Activated CD8-positive, alpha-beta memory T cell treated with anti-CD3 and anti-CD28 coated beads, Interleukin-2, amount 10 ng/mL, durations not matched to agents 7 days and 5 days (primary cell): ENCODE results near the gene FCHSD2. TPM values are rescaled to one million over a fixed set of nuclear protein-coding genes. Genes with fewer than 3 reads are reported as not detected.
"Not testable (repeated sequence)": the region's sequence is repeated elsewhere in the genome, so short reads cannot be mapped to it uniquely, and the experiment has no call there.

Source experiments
- ATAC-seq: fragments of 150-1000 bp; cut with Tn5 transposase; one replicate; pipeline ENCODE4 v1.10.0; 2021; ENCODE audit warnings: moderate library complexity
- CTCF ChIA-PET: fragments of 350-600 bp; sonication (Branson Sonifier 250); formaldehyde crosslinking; loops from one replicate; lab custom pipeline; 2021; ENCODE audit warnings: antibody characterized with exemption; lab: Charles Lee
- DNase-seq: peaks from one replicate; pipeline ENCODE4 v3.0.0-alpha.2; 2020
- H3K27ac Mint-ChIP-seq: one replicate; pipeline ENCODE4 v1.8.0; 2021; ENCODE audit warnings: mild to moderate bottlenecking, mixed read lengths
- H3K27me3 Mint-ChIP-seq: one replicate; pipeline ENCODE4 v1.8.0; 2021; ENCODE audit warnings: mixed read lengths
- H3K36me3 Mint-ChIP-seq: one replicate; pipeline ENCODE4 v1.8.0; 2021; ENCODE audit warnings: mild to moderate bottlenecking, mixed read lengths
- H3K4me1 Mint-ChIP-seq: one replicate; pipeline ENCODE4 v1.8.0; 2021; ENCODE audit warnings: mixed read lengths
- H3K4me3 Mint-ChIP-seq: one replicate; pipeline ENCODE4 v1.8.0; 2021; ENCODE audit warnings: mild to moderate bottlenecking, moderate library complexity, mixed read lengths
- H3K9me3 Mint-ChIP-seq: one replicate; pipeline ENCODE4 v1.8.0; 2022; ENCODE audit warnings: low read depth, mixed read lengths
- total RNA-seq, 2 experiments: library from RNA; stranded (reverse); gene quantifications; one replicate each; pipeline ENCODE4 v1.2.3, GENCODE V29; 2021

The FCHSD2 gene
- total RNA-seq, 2 experiments from 2014 or later = 42.1 to 71.0 TPM

DNA sequence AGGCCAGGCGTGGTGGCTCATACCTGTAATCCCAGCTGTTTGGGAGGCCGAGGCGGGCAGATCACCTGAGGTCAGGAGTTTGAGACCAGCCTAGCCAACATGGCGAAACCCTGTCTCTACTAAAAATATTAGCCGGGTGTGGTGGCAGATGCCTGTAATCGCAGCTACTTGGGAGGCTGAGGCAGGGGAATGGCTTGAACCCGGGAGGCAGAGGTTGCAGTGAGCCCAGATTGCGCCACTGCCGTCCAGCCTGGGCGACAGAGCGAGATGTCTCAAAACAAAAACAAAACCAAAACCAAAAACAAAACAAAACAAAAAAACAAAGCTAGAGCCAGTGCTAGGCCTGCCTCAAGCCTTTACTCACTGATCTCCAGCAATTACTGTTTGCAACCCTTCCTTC is 314.5 kb downstream of the FCHSD2 start:
- peaks cover 24% of the 10 kb centered on the region for H3K36me3 Mint-ChIP-seq
- peak; percentile 76 for ATAC-seq
- H3K4me1 Mint-ChIP-seq = peaks cover 22% of the 10 kb centered on the region
- not testable (repeated sequence) for DNase-seq, H3K27me3 Mint-ChIP-seq, H3K9me3 Mint-ChIP-seq
- CTCF ChIA-PET = interaction anchor here (0.9 to 2.3 kb wide), 11 partner anchors 8 to 358 kb away, joined by 3 to 20 read pairs (median 4); partner anchors contain the start of gene STARD10
- peak overlapping the region; percentile 21 for H3K4me3 Mint-ChIP-seq
- peak overlapping the region; percentile 89 for H3K27ac Mint-ChIP-seq

DNA sequence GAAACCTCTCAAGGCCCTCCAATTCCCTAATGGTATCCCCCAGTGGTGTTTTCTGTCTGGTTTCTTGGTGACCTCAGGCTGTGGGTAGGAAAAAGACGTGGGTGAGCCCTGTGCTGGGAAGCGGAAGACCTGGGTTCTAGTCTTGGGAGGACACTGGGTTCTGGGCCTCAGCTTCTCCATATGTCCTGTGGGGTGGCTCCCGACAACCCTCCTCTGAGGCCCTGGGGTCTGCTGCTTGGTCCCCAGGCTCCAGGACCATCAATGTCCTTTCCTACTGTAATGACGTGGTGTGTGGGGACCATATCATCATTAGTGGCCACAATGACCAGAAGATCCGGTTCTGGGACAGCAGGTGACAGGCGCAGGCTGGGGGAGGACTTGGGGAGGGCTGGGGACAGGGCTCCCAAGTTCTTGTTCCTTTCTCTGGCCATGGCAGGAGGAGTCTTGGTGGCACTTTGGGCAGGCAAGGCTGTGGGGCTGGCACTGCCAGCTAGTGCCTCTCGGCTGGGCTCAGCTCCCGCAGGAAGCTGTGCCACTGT is 315.1 kb downstream of the FCHSD2 start:
- Mint-ChIP-seq H3K9me3 (no peaks in the 10 kb centered on the region), H3K4me1 (peaks cover 23% of the 10 kb centered on the region), H3K27me3 (no peaks in the 10 kb centered on the region), H3K36me3 (peaks cover 24% of the 10 kb centered on the region), H3K4me3 (no peak overlapping the region), H3K27ac (peak overlapping the region; percentile 89)
- ATAC-seq (no peak), DNase-seq (no peak)
- CTCF ChIA-PET = interaction anchor here (0.9 to 1.7 kb wide), 5 partner anchors 8 to 349 kb away, joined by 3 to 7 read pairs (median 4); no protein-coding TSS in a partner anchor

DNA sequence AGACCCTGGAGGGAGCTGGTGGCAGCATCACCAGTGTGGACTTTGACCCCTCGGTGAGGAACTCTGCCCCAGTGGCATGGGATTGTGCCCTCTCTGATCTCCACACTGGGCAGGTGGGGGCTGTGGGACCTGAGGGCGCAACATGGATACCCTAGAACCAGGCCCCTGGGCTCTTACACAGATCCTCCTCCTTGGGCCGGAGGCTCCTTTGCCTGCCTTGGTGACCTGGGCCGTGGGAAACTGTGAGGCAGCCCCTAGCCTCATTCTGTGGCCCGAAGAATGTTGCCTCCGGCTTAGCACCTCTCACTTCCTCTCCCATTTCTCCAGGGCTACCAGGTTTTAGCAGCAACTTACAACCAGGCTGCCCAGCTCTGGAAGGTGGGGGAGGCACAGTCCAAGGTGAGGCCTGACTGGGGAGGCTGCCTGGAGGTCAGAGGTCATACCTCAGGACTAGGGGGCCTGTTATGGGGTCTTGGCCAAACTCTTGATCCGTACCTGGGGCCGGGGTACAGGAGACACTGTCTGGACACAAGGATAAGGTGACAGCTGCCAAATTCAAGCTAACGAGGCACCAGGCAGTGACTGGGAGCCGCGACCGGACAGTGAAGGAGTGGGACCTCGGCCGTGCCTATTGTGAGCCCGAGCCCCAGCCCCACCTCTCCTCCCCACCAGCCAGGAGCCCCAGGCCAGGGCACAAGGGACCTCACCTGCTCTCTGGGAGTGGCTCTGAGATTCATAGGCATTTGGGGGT is 315.8 kb downstream of the FCHSD2 start:
- ATAC-seq = no peak

DNA sequence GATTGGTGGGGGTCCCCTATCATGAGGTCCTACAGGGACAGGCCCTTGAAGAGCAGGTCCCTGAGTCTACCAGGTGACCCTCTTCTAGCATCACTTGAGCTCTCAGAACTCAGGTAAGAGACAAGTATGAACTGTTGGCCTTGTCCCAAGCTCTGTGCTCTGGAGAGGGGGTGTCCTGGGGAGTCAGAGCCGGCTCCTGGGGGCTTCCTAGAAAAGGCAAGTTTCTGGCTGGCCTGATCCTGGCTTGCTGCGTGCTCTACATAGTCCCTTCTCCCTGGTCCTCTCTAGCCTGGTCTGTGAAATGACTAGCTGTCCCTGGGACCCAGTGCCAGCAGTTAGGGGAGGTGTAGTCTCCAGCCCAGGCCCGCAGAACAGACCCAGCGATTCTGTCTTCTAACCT is 316.5 kb downstream of the FCHSD2 start:
- ATAC-seq = no peak
- H3K4me3 Mint-ChIP-seq = no peak overlapping the region
- H3K27ac Mint-ChIP-seq = no peak overlapping the region
- DNase-seq = no peak
- H3K9me3 Mint-ChIP-seq = no peaks in the 10 kb centered on the region
- no peaks in the 10 kb centered on the region for H3K27me3 Mint-ChIP-seq
- H3K4me1 Mint-ChIP-seq = peaks cover 27% of the 10 kb centered on the region
- peaks cover 29% of the 10 kb centered on the region for H3K36me3 Mint-ChIP-seq
- CTCF ChIA-PET = interaction anchor here (1.0 kb wide), 1 partner anchor 352 kb away, joined by 3 read pairs; no protein-coding TSS in a partner anchor

More for the DNA sequence above, 315.8 kb downstream of the FCHSD2 start:
- H3K9me3 Mint-ChIP-seq = no peaks in the 10 kb centered on the region
- DNase-seq = no peak
- no peaks in the 10 kb centered on the region for H3K27me3 Mint-ChIP-seq
- H3K4me3 Mint-ChIP-seq = no peak overlapping the region
- no peak overlapping the region for H3K27ac Mint-ChIP-seq
- H3K36me3 Mint-ChIP-seq = peaks cover 24% of the 10 kb centered on the region
- H3K4me1 Mint-ChIP-seq = peaks cover 23% of the 10 kb centered on the region
- CTCF ChIA-PET = interaction anchor here (1.0 kb wide), 1 partner anchor 351 kb away, joined by 3 read pairs; no protein-coding TSS in a partner anchor

DNA sequence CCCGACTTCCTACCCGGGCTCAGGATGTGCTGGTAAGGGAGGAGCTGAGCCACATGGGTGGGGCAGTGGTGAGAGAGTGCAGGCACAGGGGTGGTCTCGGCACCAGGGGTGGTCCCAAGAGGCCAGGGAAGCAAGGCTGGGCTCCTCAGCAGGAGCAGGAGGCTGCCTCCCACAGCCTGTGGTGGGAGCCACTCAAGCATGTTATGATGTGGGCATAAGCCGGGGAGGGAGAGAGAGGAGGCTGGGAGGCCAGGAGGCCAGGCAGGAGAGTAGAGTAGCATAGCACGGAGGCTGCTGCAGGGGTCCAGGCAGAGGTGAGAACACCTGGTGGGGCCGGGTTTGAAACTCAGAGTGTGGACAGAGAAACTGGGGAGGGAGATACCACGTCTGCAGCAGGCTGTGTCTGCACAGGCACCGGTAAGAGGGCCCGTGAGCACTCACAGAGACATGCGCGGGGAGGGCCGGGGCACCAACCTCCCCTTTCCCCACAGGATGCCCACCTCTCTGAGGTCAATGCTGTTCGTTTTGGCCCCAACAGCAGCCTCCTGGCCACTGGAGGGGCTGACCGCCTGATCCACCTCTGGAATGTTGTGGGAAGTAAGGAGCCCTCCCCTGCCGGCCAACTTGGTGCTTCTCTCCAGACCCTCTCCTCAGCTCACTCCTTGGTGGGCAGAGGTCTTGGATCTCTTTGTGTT is 317.2 kb downstream of the FCHSD2 start:
- CTCF ChIA-PET = interaction anchor here (0.8 kb wide), 1 partner anchor 9 kb away, joined by 3 read pairs; no protein-coding TSS in a partner anchor
- H3K4me3 Mint-ChIP-seq = no peak overlapping the region
- H3K27me3 Mint-ChIP-seq = no peaks in the 10 kb centered on the region
- H3K36me3 Mint-ChIP-seq = peaks cover 33% of the 10 kb centered on the region
- no peak overlapping the region for H3K27ac Mint-ChIP-seq
- DNase-seq = no peak
- H3K9me3 Mint-ChIP-seq = no peaks in the 10 kb centered on the region
- no peak for ATAC-seq
- H3K4me1 Mint-ChIP-seq = peaks cover 32% of the 10 kb centered on the region

DNA sequence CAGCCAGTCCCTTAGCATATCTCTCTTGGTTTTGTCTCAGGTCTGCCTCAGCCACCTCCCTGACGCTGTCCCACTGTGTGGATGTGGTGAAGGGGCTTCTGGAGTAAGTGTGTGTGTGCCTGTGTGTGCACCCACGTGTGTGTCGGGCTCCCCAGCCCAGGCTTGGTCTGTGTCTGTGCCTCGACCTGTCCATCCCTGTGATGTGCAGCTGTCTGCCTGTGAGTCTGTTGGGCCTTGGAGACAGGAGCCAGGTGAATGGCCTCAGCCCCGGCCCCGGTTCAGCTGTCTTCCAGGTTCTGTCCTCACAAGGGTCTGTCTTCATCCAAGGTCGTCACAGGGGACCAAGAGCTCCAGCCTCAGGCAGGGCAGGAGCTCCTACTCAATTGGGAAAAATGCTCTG is 318.1 kb downstream of the FCHSD2 start:
- Mint-ChIP-seq H3K4me1 (peaks cover 34% of the 10 kb centered on the region), H3K4me3 (no peak overlapping the region), H3K36me3 (peaks cover 32% of the 10 kb centered on the region), H3K27me3 (no peaks in the 10 kb centered on the region), H3K9me3 (no peaks in the 10 kb centered on the region), H3K27ac (no peak overlapping the region)
- no peak for DNase-seq
- CTCF ChIA-PET = interaction anchor here (0.8 to 1.4 kb wide), 2 partner anchors 13 to 99 kb away, joined by 3 read pairs; no protein-coding TSS in a partner anchor
- ATAC-seq = no peak

DNA sequence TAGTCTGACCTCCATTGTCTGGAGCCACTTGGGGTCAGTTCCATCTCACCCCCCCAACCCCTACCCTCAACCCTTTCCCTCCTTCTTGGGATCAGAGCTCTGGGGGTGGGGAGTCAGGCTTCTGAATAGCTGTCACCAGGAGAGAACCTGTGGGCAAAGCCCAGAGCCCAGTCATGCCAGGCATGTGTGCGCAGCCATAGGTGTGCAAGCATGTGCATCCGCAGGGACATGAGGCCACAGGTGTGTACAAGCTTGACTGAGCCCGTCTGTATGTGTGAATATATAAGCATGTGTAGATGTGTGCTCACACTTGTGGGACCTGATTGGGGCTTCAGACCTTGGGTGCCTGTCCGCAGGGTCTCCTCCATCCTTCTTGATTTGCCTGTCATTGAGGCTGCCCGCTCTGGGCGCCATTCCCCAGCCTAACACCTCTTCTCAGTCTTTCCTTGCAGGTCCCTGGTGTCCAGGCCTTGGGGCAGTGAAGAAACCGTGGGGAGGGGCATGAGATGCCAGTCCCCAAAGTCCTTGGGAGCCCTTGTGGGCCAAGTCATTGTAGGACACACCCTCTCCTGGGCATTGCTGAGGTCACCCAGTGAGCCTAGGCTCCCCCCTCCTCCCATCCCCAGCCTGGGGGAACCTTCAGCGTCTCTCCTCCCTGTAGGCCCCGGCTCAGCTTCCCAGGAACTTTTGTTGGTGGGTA is 318.9 kb downstream of the FCHSD2 start:
- no peak for ATAC-seq
- Mint-ChIP-seq H3K9me3 (no peaks in the 10 kb centered on the region), H3K27me3 (no peaks in the 10 kb centered on the region), H3K4me3 (no peak overlapping the region), H3K36me3 (peaks cover 34% of the 10 kb centered on the region), H3K4me1 (peaks cover 33% of the 10 kb centered on the region), H3K27ac (peak overlapping the region; percentile 32)
- CTCF ChIA-PET = interaction anchor here (0.8 to 2.0 kb wide), 3 partner anchors 8 to 98 kb away, joined by 3 to 8 read pairs (median 3); no protein-coding TSS in a partner anchor
- no peak for DNase-seq

DNA sequence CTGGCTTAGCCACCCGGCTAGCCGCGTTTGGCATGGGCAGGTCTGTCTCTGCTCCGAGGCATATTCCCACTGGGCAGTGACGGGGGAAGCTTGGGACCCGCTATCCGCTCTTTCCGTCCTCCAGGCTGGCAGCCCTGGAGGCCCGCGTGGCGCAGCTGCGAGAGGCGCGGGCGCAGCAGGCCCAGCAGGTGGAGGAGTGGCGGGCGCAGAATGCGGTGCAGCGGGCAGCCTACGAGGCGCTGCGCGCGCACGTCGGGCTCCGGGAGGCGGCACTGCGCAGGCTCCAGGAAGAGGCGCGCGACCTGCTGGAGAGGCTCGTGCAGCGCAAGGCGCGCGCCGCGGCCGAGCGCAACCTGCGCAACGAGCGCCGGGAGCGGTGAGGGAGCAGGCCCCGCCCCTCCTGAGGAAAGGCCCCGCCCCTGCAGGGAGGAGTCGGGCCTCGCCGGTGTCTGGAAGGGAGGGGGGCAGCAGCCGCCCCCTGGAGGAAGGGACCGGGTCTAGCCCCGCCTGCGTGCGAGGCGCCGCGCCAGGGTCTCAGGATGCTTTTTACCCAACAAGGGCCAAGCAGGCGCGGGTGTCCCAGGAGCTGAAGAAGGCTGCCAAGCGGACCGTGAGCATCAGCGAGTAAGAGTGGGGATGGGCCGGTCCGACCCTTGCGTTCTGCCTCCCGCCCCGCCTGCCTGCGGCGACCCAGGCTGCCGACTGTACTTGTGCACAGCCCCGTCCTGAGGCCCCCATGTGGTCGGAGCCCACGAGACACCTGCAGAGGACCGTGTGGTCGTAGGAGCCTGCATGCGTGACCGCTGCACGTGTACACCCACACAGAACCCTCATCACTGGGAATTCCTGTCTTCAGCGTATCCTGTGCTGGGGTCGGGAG is 320.0 kb downstream of the FCHSD2 start:
- CTCF ChIA-PET = interaction anchor here (1.1 to 2.0 kb wide), 2 partner anchors 9 to 356 kb away, joined by 3 to 8 read pairs; no protein-coding TSS in a partner anchor
- Mint-ChIP-seq H3K36me3 (peaks cover 41% of the 10 kb centered on the region), H3K4me1 (peaks cover 34% of the 10 kb centered on the region), H3K27me3 (no peaks in the 10 kb centered on the region), H3K27ac (peak overlapping the region; percentile 40), H3K4me3 (no peak overlapping the region), H3K9me3 (no peaks in the 10 kb centered on the region)
- DNase-seq (peak; percentile 92), ATAC-seq (peak; percentile 93)

DNA sequence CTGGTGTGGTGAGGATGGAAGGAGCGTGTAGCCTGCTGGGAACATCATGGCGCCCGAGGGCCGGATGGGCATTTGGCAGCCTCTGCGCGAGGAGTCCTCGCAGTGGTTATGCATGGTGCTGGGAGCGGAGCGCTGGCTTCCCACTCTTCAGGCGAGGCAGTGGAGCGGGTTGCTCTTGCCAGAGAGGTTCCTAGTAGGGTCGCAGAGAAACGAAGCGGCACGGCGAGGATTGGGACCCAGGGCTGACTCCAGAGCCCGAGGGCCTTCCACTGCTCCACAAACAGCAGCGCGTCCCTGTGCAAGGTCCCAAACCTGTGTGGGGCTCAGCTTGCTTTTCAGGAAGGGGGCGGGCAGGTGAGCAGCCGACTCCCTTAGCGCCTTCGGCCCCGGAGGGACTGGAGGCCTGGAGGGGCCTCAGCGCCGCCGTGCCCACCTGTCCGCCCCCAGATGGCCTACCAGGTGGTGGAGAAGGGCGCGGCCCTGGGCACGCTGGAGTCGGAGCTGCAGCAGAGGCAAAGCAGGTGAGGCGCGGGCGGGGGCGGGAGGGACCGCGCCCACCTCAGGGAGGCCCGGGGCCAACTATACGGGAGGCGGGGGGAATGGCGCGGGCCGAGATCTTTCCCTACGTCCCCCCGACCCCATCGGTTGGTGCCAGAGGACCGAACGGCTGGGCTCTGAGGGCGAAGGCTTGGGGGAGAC is 320.7 kb downstream of the FCHSD2 start:
- H3K27ac Mint-ChIP-seq = peak overlapping the region; percentile 32
- peaks cover 34% of the 10 kb centered on the region for H3K4me1 Mint-ChIP-seq
- CTCF ChIA-PET = interaction anchor here (1.1 to 2.0 kb wide), 2 partner anchors 10 to 356 kb away, joined by 3 to 8 read pairs; no protein-coding TSS in a partner anchor
- no peaks in the 10 kb centered on the region for H3K9me3 Mint-ChIP-seq
- H3K4me3 Mint-ChIP-seq = no peak overlapping the region
- DNase-seq (no peak), ATAC-seq (no peak)
- peaks cover 44% of the 10 kb centered on the region for H3K36me3 Mint-ChIP-seq
- H3K27me3 Mint-ChIP-seq = no peaks in the 10 kb centered on the region

DNA sequence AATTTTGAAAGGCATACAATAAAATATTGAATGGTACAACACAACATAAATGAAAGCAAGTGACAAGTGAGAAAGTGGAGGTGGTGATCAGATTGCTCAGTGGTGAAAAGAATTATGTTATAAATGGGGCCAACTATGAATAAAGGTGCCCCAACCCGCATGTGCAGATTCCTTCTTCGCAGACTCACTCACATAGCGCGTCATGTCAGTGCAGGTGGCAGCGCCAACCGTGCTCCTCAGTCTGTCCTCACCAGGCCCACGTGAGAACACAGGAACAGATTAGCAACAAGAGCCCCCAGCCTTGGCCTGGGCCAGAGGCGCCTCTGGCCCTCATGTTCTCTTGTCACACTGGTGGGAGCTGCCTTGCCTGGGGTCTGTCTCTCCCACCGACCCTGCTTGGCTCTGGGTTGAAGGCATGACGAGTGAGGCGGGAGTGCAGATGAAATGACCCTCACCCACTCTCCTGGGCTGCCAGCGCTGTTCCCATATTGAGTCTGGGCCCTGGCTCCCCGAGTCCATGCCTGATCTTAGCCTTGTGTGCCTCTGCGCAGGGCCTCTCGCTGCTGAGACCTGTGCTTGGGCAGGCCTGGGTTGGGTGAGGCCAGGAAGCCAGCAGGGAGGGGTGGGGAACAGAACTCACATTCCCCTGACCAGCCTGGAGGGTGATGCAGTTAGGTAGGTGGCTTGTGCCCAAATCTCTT is 321.5 kb downstream of the FCHSD2 start:
- Mint-ChIP-seq H3K27ac (peak overlapping the region; percentile 13), H3K4me1 (peaks cover 39% of the 10 kb centered on the region), H3K4me3 (no peak overlapping the region), H3K36me3 (peaks cover 42% of the 10 kb centered on the region), H3K9me3 (no peaks in the 10 kb centered on the region), H3K27me3 (no peaks in the 10 kb centered on the region)
- ATAC-seq = no peak
- DNase-seq = no peak
- CTCF ChIA-PET = interaction anchor here (1.1 kb wide), 1 partner anchor 357 kb away, joined by 3 read pairs; no protein-coding TSS in a partner anchor

DNA sequence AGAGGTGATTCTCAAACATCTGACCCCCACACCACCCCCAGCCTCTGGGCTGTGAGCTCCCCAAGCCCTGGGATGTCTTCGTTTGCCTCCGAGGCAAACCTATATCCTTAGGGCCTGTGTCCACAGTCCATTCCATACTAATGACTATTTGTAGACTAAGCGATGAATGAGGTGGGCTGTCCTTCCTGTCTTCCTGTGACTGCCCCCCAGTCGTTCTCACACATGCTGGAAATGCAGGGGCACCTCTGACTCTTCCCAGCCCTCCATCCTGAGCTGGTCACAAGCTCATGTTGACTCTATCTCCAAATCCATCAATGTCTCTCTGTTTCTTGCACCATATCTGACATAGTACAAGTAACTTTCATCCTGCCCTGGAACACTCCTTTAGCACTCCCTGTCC is 323.1 kb downstream of the FCHSD2 start:
- Mint-ChIP-seq H3K4me1 (peaks cover 41% of the 10 kb centered on the region), H3K9me3 (no peaks in the 10 kb centered on the region), H3K27ac (no peak overlapping the region), H3K36me3 (peaks cover 44% of the 10 kb centered on the region), H3K27me3 (no peaks in the 10 kb centered on the region), H3K4me3 (no peak overlapping the region)
- DNase-seq = no peak
- ATAC-seq = no peak
- CTCF ChIA-PET = interaction anchor here (0.8 to 1.2 kb wide), 2 partner anchors 9 to 25 kb away, joined by 3 read pairs; partner anchors contain the start of gene STARD10
